NAMALWA (cell line): Measurements from ENCODE around the gene PARVA.

Experiments used
- DNase-seq: peaks from one replicate; pipeline ENCODE4 v3.0.0-alpha.2; 2015; ENCODE audit warnings: low spot score

The PARVA gene

GRCh38 chr11:12556788-12557384 is 179.5 kb downstream of the PARVA start:
- no peak for DNase-seq

GRCh38 chr11:12559011-12559410 is 181.6 kb downstream of the PARVA start:
- DNase-seq: no peak

GRCh38 chr11:12560362-12560761 is 183.0 kb downstream of the PARVA start:
- no peak for DNase-seq

GRCh38 chr11:12560861-12561260 is 183.5 kb downstream of the PARVA start:
- DNase-seq: no peak

- no peak for DNase-seq
These were observed 186.6 kb downstream of the PARVA start for GRCh38 chr11:12564012-12564411.

GRCh38 chr11:12565406-12565805 is 188.0 kb downstream of the PARVA start:
- DNase-seq: no peak

GRCh38 chr11:12567746-12568460 is 190.5 kb downstream of the PARVA start:
- no peak for DNase-seq

GRCh38 chr11:12569499-12570425 is 192.4 kb downstream of the PARVA start:
- DNase-seq: no peak

GRCh38 chr11:12573707-12574485 is 196.5 kb downstream of the PARVA start:
- no peak for DNase-seq

GRCh38 chr11:12577725-12578644 is 200.6 kb downstream of the PARVA start:
- no peak for DNase-seq

GRCh38 chr11:12581416-12581815 is 204.0 kb downstream of the PARVA start:
- DNase-seq: no peak

- no peak for DNase-seq
These were observed 204.6 kb downstream of the PARVA start for GRCh38 chr11:12581923-12582322.
